Hair follicle dermal papilla cell (primary cell): ENCODE data around the gene RHOBTB1. TPM values are rescaled to one million over a fixed set of nuclear protein-coding genes. Genes with fewer than 3 reads are reported as not detected.

Source experiments
- small RNA-seq: library from RNA; depleted of rRNA; stranded (forward); fragments of <200 nt; gene quantifications from one replicate; pipeline ENCODE3, GENCODE V24; 2012
- total RNA-seq: library from RNA; depleted of rRNA; stranded (reverse); fragments of >200 nt; gene quantifications from 2 replicates; pipeline ENCODE4 v1.2.3, GENCODE V29; 2012

Gene RHOBTB1
- total RNA-seq = 38.3 and 45.3 TPM in 2 replicates

GRCh38 chr10:60944058-60944909, at the start of gene RHOBTB1:
RHOBTB1 (minus strand) TSS chr10:60944185; CDS start chr10:60911542, 32,643 bp downstream.

Small RNA genes within 50 kb of the gene (small RNA-seq; reads per million reads assigned to genes)
- gene RNU2-72P = 0.22 reads per million

Other genes starting within 250 kb of the RHOBTB1 start
- 4.3 and 5.8 TPM in 2 replicates for gene CDK1, start 165.7 kb downstream of the RHOBTB1 start, total RNA-seq